Esophagus (tissue), 2 donors: Measurements from ENCODE around the gene GYS2. TPM values are rescaled to one million over a fixed set of nuclear protein-coding genes. Genes with fewer than 3 reads are reported as not detected.
"Not testable (repeated sequence)": the region's sequence is repeated elsewhere in the genome, so short reads cannot be mapped to it uniquely, and the experiment has no call there.

Experiments used
- H3K27ac ChIP-seq, 2 donors: one replicate each; pipeline ENCODE4 v1.5.1; 2013; ENCODE audit warnings: low read depth in 2 of 2, mild to moderate bottlenecking in 2 of 2, inconsistent platforms in 1 of 2, low read length in 1 of 2, moderate library complexity in 1 of 2
- H3K27me3 ChIP-seq, 2 donors: one replicate each; pipeline ENCODE4 v1.6.1; 2013; ENCODE audit warnings: low read length in 2 of 2, control low read depth in 1 of 2, mild to moderate bottlenecking in 1 of 2; ENCODE audit not compliant: insufficient read depth in 2 of 2, control insufficient read depth in 1 of 2
- H3K36me3 ChIP-seq, 2 donors: one replicate each; pipeline ENCODE4 v1.6.1; 2013; ENCODE audit warnings: low read length in 1 of 2; ENCODE audit not compliant: control insufficient read depth in 2 of 2, insufficient read depth in 2 of 2
- H3K4me1 ChIP-seq, 2 donors: one replicate each; pipeline ENCODE4 v1.6.1; 2013; ENCODE audit warnings: low read length in 1 of 2; ENCODE audit not compliant: control insufficient read depth in 2 of 2, insufficient read depth in 2 of 2
- H3K4me3 ChIP-seq, 2 donors: one replicate each; pipeline ENCODE4 v1.5.1; 2013; ENCODE audit warnings: low read length in 2 of 2, mild to moderate bottlenecking in 2 of 2, low read depth in 1 of 2, moderate library complexity in 1 of 2
- H3K9me3 ChIP-seq, 2 donors: one replicate each; pipeline ENCODE4 v1.6.1; 2013; ENCODE audit warnings: mild to moderate bottlenecking in 2 of 2, low read depth in 1 of 2, low read length in 1 of 2, moderate library complexity in 1 of 2; ENCODE audit not compliant: control insufficient read depth in 2 of 2, insufficient read depth in 1 of 2
- WGBS, 2 donors: extraction: QIAGEN DNeasy Blood & Tissue Kit; methylation state at CpG; one replicate each; pipeline ENCODE4 v1.1.7; 2013; 5-methylcytosine and 5-hydroxymethylcytosine counted together
- polyA plus RNA-seq, 2 donors: library from polyadenylated mRNA; stranded (reverse); fragments of 200-250 nt; gene quantifications; one replicate each; pipeline ENCODE4 v1.2.3, GENCODE V29; 2013
- donor health status: healthy with polysubstance abuse.
- donor health status: Bipolar disorder and iron deficiency.

Gene GYS2
- polyA plus RNA-seq, 2 donors: 4.7 to 12.2 TPM

- H3K4me3 ChIP-seq, H3K4me1 ChIP-seq, H3K9me3 ChIP-seq, H3K27me3 ChIP-seq, H3K27ac ChIP-seq, H3K36me3 ChIP-seq: not testable (repeated sequence)
- WGBS, 2 donors: 86 to 88% methylated on average over 5 of the region's 5 CpGs
These were observed 20.1 kb downstream of the GYS2 start for GRCh38 chr12:21584403-21585182.

GRCh38 chr12:21583587-21583986 is 21.1 kb downstream of the GYS2 start:
- Histone ChIP-seq H3K36me3 (no peaks in the 10 kb centered on the region), H3K4me1 (no peaks in the 10 kb centered on the region), H3K9me3 (no peaks in the 10 kb centered on the region), H3K4me3 (no peak overlapping the region), H3K27ac (no peak overlapping the region), H3K27me3 (no peaks in the 10 kb centered on the region)
- WGBS, 2 donors: 78 to 79% methylated on average over 4 of the region's 4 CpGs

GRCh38 chr12:21580748-21581516 is 23.7 kb downstream of the GYS2 start:
- H3K4me3 ChIP-seq: no peak overlapping the region
- no peaks in the 10 kb centered on the region for H3K9me3 ChIP-seq
- no peaks in the 10 kb centered on the region for H3K4me1 ChIP-seq
- no peak overlapping the region for H3K27ac ChIP-seq
- H3K36me3 ChIP-seq: no peaks in the 10 kb centered on the region
- H3K27me3 ChIP-seq: no peaks in the 10 kb centered on the region
- WGBS, 2 donors: 79 to 84% methylated on average over 4 of the region's 4 CpGs

GRCh38 chr12:21577516-21577915 is 27.1 kb downstream of the GYS2 start:
- Histone ChIP-seq H3K27ac (no peak overlapping the region), H3K9me3 (no peaks in the 10 kb centered on the region), H3K4me3 (no peak overlapping the region), H3K27me3 (no peaks in the 10 kb centered on the region), H3K36me3 (no peaks in the 10 kb centered on the region), H3K4me1 (no peaks in the 10 kb centered on the region)
- 89 to 90% methylated on average over 1 of the region's 1 CpG for WGBS, 2 donors

GRCh38 chr12:21576431-21576830 is 28.2 kb downstream of the GYS2 start:
- Histone ChIP-seq H3K4me1 (no peaks in the 10 kb centered on the region), H3K4me3 (no peak overlapping the region), H3K36me3 (no peaks in the 10 kb centered on the region), H3K27me3 (no peaks in the 10 kb centered on the region), H3K27ac (no peak overlapping the region), H3K9me3 (no peaks in the 10 kb centered on the region)
- 78 to 81% methylated on average over 2 of the region's 2 CpGs for WGBS, 2 donors

GRCh38 chr12:21573733-21574358 is 30.8 kb downstream of the GYS2 start:
- no peaks in the 10 kb centered on the region for H3K9me3 ChIP-seq
- H3K4me1 ChIP-seq: no peaks in the 10 kb centered on the region
- 77 to 78% methylated on average over 4 of the region's 4 CpGs for WGBS, 2 donors
- no peaks in the 10 kb centered on the region for H3K36me3 ChIP-seq
- H3K27me3 ChIP-seq: no peaks in the 10 kb centered on the region
- no peak overlapping the region for H3K27ac ChIP-seq
- H3K4me3 ChIP-seq: no peak overlapping the region

- H3K4me1 ChIP-seq: no peaks in the 10 kb centered on the region
- H3K27me3 ChIP-seq: no peaks in the 10 kb centered on the region
- 83 to 85% methylated on average over 5 of the region's 5 CpGs for WGBS, 2 donors
- no peaks in the 10 kb centered on the region for H3K9me3 ChIP-seq
- H3K27ac ChIP-seq: no peak overlapping the region
- H3K36me3 ChIP-seq: no peaks in the 10 kb centered on the region
- no peak overlapping the region for H3K4me3 ChIP-seq
These were observed 33.6 kb downstream of the GYS2 start for GRCh38 chr12:21571046-21571445.

- no peaks in the 10 kb centered on the region for H3K27me3 ChIP-seq
- H3K9me3 ChIP-seq: no peaks in the 10 kb centered on the region
- 86 to 93% methylated on average over 4 of the region's 4 CpGs for WGBS, 2 donors
- H3K36me3 ChIP-seq: no peaks in the 10 kb centered on the region
- no peak overlapping the region for H3K4me3 ChIP-seq
- no peaks in the 10 kb centered on the region for H3K4me1 ChIP-seq
- H3K27ac ChIP-seq: no peak overlapping the region
These were observed 36.5 kb downstream of the GYS2 start for GRCh38 chr12:21568115-21568514.

GRCh38 chr12:21566907-21567394 is 37.7 kb downstream of the GYS2 start:
- 86 to 89% methylated on average over 3 of the region's 3 CpGs for WGBS, 2 donors
- no peaks in the 10 kb centered on the region for H3K9me3 ChIP-seq
- no peaks in the 10 kb centered on the region for H3K36me3 ChIP-seq
- no peaks in the 10 kb centered on the region for H3K27me3 ChIP-seq
- H3K4me1 ChIP-seq: no peaks in the 10 kb centered on the region
- H3K27ac ChIP-seq: no peak overlapping the region
- no peak overlapping the region for H3K4me3 ChIP-seq
